Measurements from ENCODE around the gene PFN3.

The PFN3 gene

DNA sequence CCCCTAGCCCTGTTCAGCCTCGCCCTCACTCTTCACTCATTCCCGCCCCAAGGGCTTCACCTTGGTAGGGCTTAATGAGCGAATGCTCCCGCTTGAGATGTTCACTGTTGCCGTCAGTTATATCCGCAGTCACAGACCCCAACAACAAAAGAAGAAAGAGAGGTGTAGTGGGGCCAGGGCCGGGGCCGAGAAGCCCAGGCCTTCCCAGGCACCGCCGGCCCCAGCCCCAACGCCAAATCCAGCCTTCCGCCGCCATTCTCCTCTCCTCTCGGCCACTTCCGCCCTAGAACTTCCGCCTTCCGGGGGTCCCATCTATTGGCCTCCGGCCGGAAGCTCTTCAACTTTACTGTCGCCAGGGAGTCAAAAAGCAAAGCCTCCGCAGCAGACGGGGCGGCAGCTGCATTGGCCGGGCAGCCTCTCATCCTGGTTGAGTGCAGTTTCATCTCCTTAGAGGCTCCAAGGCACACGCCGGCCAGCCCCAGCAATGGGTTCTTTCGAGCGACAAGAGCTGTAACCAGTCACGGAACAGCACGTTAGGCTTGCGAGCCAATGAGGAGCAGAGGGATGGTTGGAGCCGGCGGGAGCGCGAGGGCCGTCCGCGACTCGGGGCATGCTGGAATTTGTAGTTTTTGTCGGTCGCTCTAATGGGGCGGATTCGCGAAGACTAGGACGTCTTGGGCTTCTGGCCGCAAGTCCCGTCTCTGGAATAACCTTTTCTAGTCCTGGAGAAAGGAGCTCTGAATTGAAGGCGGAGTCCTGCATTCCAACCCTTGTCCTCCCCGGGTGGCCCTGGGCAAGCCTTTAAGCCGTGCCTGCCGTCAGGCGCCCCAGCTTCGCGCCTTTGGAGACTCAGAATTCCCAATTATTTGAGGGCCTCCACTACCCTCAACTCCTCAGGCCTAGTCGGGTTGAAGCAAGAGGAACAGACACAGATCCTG lies 48.8 kb downstream of the PFN3 start, which contains the start of gene LMAN2:
TSS of gene LMAN2 (minus strand) at position 277 of the 938 bp plus-strand sequence. CDS start at position 256, 21 bp downstream.
- no peaks in the 10 kb centered on the region for H3K27me3 ChIP-seq (ENCODE audit: insufficient read depth, low read length, poor library complexity)
- H3K9me3 ChIP-seq (ENCODE audit: insufficient read depth, low read length, severe bottlenecking) = no peaks in the 10 kb centered on the region
- DNase-seq (peak; percentile 96), ATAC-seq (ENCODE audit: insufficient read depth, low read depth) (peak; percentile 99)
- peak within 1 kb of the TSS; percentile 91 for H2AFZ ChIP-seq (ENCODE audit: low read depth, low read length)
- TF ChIP-seq CTCF (IDR thresholded peaks at IDR 0.05; ENCODE audit: borderline replicate concordance, extremely low read depth, low read length, poor library complexity, severe bottlenecking) = no peak
- no peak for TF ChIP-seq EZH2 (IDR thresholded peaks at IDR 0.05; ENCODE audit: borderline replicate concordance, low read depth, low read length, severe bottlenecking)
- H3K27ac ChIP-seq (ENCODE audit: low read length) = peak within 1 kb of the TSS; percentile 95
- H3K4me1 ChIP-seq (ENCODE audit: insufficient read depth, low read length) = peaks cover 45% of the 10 kb centered on the region
- H3K9ac ChIP-seq (ENCODE audit: low read depth, low read length) = peak within 1 kb of the TSS; percentile 78
- peaks cover 48% of the 10 kb centered on the region for H3K79me2 ChIP-seq (ENCODE audit: insufficient read depth, low read length)
- peaks cover 16% of the 10 kb centered on the region for H4K20me1 ChIP-seq (ENCODE audit: insufficient read depth, low read length)
- H3K4me3 ChIP-seq (ENCODE audit: low read depth in 1 of 2, low read length in 2 of 2) = peak within 1 kb of the TSS; percentile 75 to 89
- peaks cover 30% of the 10 kb centered on the region for H3K36me3 ChIP-seq (ENCODE audit: insufficient read depth, low read length)
- H3K4me2 ChIP-seq (ENCODE audit: insufficient read depth, low read length) = peak within 1 kb of the TSS; percentile 96

GRCh38 chr5:177350776-177351391 lies 49.6 kb downstream of the PFN3 start:
- Histone ChIP-seq H3K4me1 (ENCODE audit: insufficient read depth, low read length) (peaks cover 44% of the 10 kb centered on the region), H3K9ac (ENCODE audit: low read depth, low read length) (peak overlapping the region; percentile 78), H2AFZ (ENCODE audit: low read depth, low read length) (peak overlapping the region; percentile 91), H3K27ac (ENCODE audit: low read length) (peak overlapping the region; percentile 95), H3K4me3 (ENCODE audit: low read depth in 1 of 2, low read length in 2 of 2) (peak overlapping the region; percentile 75 to 89), H3K27me3 (ENCODE audit: insufficient read depth, low read length, poor library complexity) (no peaks in the 10 kb centered on the region), H4K20me1 (ENCODE audit: insufficient read depth, low read length) (peaks cover 16% of the 10 kb centered on the region), H3K36me3 (ENCODE audit: insufficient read depth, low read length) (peaks cover 34% of the 10 kb centered on the region), H3K4me2 (ENCODE audit: insufficient read depth, low read length) (peak overlapping the region; percentile 96), H3K79me2 (ENCODE audit: insufficient read depth, low read length) (peaks cover 56% of the 10 kb centered on the region), H3K9me3 (ENCODE audit: insufficient read depth, low read length, severe bottlenecking) (no peaks in the 10 kb centered on the region)
- DNase-seq (no peak), ATAC-seq (ENCODE audit: insufficient read depth, low read depth) (no peak)
- no peak for TF ChIP-seq CTCF (IDR thresholded peaks at IDR 0.05; ENCODE audit: borderline replicate concordance, extremely low read depth, low read length, poor library complexity, severe bottlenecking)
- no peak for TF ChIP-seq EZH2 (IDR thresholded peaks at IDR 0.05; ENCODE audit: borderline replicate concordance, low read depth, low read length, severe bottlenecking)
